GM21737 (cell line): ENCODE data around the gene TAB2.

Experiments used
- ATAC-seq: cut with Tn5 transposase; IDR thresholded peaks from one replicate; pipeline ENCODE4 v1.9.1; 2021; ENCODE audit warnings: mild to moderate bottlenecking, moderate library complexity; ENCODE audit not compliant: unreplicated experiment

TAB2 gene

GRCh38 chr6:149317644-149318571, at the start of gene TAB2:
Gene TAB2 (plus strand): TSS chr6:149317712. CDS start chr6:149369998, 52,286 bp downstream.
- ATAC-seq = peak; percentile 31

GRCh38 chr6:149268146-149268545, 49.4 kb upstream of the TAB2 start:
- no peak for ATAC-seq

- no peak for ATAC-seq
Observed at GRCh38 chr6:149268768-149269167, 48.7 kb upstream of the TAB2 start.

- ATAC-seq = no peak
Observed at GRCh38 chr6:149270616-149271015, 46.9 kb upstream of the TAB2 start.

GRCh38 chr6:149271348-149272340, 45.9 kb upstream of the TAB2 start:
- ATAC-seq = peak; percentile 58

- peak; percentile 46 for ATAC-seq
Observed at GRCh38 chr6:149273318-149273717, 44.2 kb upstream of the TAB2 start.

GRCh38 chr6:149275621-149276020, 41.9 kb upstream of the TAB2 start:
- no peak for ATAC-seq

GRCh38 chr6:149277621-149278020, 39.9 kb upstream of the TAB2 start:
- ATAC-seq = no peak

- ATAC-seq = no peak
Observed at GRCh38 chr6:149278997-149279396, 38.5 kb upstream of the TAB2 start.

- no peak for ATAC-seq
Observed at GRCh38 chr6:149284904-149285303, 32.6 kb upstream of the TAB2 start.

GRCh38 chr6:149285626-149286025, 31.9 kb upstream of the TAB2 start:
- no peak for ATAC-seq

GRCh38 chr6:149286905-149287304, 30.6 kb upstream of the TAB2 start:
- ATAC-seq = no peak

- ATAC-seq = no peak
Observed at GRCh38 chr6:149289192-149289781, 28.2 kb upstream of the TAB2 start.

GRCh38 chr6:149289966-149290365, 27.5 kb upstream of the TAB2 start:
- ATAC-seq = no peak

GRCh38 chr6:149293244-149293643, 24.3 kb upstream of the TAB2 start:
- ATAC-seq = no peak

- no peak for ATAC-seq
Observed at GRCh38 chr6:149300563-149300962, 16.9 kb upstream of the TAB2 start.

- no peak for ATAC-seq
Observed at GRCh38 chr6:149302723-149303122, 14.8 kb upstream of the TAB2 start.

- ATAC-seq = no peak
Observed at GRCh38 chr6:149303468-149303867, 14.0 kb upstream of the TAB2 start.

GRCh38 chr6:149305372-149305771, 12.1 kb upstream of the TAB2 start:
- ATAC-seq = no peak

GRCh38 chr6:149306967-149307366, 10.5 kb upstream of the TAB2 start:
- ATAC-seq = no peak

- ATAC-seq = no peak
Observed at GRCh38 chr6:149311293-149311692, 6.2 kb upstream of the TAB2 start.
